Measurements from ENCODE around the gene PLXNC1.

Gene PLXNC1

DNA sequence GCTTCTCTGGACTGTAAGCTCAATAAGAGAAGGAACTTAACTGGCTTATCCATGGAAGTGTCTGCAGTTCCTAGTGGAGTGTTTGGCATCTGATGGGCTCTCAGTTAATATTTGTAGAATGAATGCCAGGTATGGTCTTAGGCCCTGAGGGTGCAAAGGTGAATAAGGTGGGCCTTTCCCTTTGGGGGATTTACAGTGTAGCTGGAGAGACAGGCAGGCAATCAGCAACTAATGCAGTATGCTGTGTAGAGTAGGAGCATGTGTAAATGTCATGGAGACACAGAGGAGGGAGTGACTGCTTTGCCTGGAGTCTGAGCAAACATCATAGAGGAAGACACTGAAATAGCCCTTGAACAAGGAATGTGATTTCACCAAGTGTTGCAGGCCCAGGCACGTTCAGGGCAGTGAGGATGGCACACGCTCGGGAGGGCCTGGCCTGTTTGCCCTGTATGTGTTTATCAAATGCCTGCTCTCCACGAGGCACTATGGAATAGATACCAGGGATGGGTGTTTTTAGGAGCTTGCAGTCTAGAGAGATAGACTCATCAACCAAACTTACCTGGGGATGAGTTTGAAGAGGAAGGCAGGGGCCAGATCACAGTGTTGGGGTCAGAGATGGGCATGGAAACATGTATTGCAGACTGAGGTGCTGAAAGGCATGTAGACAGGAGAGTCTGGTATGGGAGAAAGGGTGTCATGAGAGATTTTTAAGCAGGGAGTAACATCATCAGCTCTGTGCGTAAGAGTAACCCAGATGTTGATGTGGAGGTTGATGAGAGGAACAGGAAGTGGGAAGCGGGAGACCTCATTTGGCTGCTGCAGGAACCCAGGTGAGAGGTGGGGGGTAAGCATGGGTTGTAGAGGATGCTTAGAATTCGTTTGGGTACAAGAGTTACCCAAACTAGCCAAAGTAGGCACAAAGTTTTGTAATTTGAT, 54.1 kb downstream of the PLXNC1 start:
- no peaks in the 10 kb centered on the region for H4K20me1 ChIP-seq (ENCODE audit: insufficient read depth)
- no peak overlapping the region for H3K4me3 ChIP-seq (IDR thresholded peaks at IDR 0.05; ENCODE audit: insufficient read depth, low read depth, low read length)
- no peaks in the 10 kb centered on the region for H3K27me3 ChIP-seq (ENCODE audit: insufficient read depth, low read depth)
- no peaks in the 10 kb centered on the region for H3K79me2 ChIP-seq (ENCODE audit: insufficient read depth, low read depth)
- no peak overlapping the region for H3K27ac ChIP-seq
- H3K36me3 ChIP-seq (ENCODE audit: insufficient read depth), result no peaks in the 10 kb centered on the region
- no peak overlapping the region for H3K9ac ChIP-seq
- TF ChIP-seq, protein P1, sequence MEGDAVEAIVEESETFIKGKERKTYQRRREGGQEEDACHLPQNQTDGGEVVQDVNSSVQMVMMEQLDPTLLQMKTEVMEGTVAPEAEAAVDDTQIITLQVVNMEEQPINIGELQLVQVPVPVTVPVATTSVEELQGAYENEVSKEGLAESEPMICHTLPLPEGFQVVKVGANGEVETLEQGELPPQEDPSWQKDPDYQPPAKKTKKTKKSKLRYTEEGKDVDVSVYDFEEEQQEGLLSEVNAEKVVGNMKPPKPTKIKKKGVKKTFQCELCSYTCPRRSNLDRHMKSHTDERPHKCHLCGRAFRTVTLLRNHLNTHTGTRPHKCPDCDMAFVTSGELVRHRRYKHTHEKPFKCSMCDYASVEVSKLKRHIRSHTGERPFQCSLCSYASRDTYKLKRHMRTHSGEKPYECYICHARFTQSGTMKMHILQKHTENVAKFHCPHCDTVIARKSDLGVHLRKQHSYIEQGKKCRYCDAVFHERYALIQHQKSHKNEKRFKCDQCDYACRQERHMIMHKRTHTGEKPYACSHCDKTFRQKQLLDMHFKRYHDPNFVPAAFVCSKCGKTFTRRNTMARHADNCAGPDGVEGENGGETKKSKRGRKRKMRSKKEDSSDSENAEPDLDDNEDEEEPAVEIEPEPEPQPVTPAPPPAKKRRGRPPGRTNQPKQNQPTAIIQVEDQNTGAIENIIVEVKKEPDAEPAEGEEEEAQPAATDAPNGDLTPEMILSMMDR (conservative IDR thresholded peaks at IDR 0.05; ENCODE audit: low read depth, low read length), result no peak
- H2AFZ ChIP-seq (ENCODE audit: low read depth), result no peak overlapping the region
- no peak overlapping the region for H3K4me2 ChIP-seq
- H3K4me1 ChIP-seq (ENCODE audit: low read depth, poor library complexity, severe bottlenecking), result peaks cover 49% of the 10 kb centered on the region

DNA sequence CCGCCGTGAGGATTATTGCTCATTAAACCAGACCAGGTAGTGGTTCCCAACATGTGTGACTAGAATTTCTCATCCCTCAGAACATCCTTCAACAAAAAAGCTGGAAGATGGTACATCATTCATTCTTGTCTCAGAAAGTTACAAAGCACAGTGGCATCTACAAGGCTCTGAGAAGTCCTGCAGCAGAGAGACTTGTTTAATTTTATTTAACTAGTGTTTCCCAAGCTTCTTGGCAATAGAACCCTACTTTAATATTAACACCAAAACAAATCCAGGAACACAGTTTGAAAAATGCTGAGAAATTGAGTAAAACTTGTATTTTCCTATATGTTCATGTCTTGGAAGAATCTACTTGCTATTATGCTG, 54.8 kb downstream of the PLXNC1 start:
- H3K36me3 ChIP-seq (ENCODE audit: insufficient read depth), result no peaks in the 10 kb centered on the region
- H3K27ac ChIP-seq, result no peak overlapping the region

DNA sequence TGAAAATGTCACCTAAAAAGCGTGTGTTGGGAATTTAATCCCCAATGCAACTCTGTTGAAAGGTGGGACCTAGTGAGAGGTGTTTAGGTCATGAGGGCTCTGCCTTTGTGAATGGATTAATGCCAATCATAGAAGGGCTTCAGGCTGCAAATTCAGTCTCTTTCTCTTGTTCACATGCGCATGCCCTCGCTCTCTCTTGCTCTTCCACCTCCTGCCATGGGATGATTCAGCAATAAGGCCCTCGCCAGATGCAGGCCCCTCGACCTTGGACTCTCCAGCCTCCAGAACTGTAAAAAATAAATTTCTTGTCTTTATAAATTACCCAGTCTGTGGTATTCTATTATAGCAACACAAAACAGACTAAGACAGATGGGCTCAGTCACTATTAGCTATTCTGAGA, 55.4 kb downstream of the PLXNC1 start:
- Histone ChIP-seq H3K36me3 (ENCODE audit: insufficient read depth) (no peaks in the 10 kb centered on the region), H2AFZ (ENCODE audit: low read depth) (no peak overlapping the region), H3K4me2 (peak overlapping the region; percentile 62; the same call in 1 of the 2 replicates), H3K79me2 (ENCODE audit: insufficient read depth, low read depth) (no peaks in the 10 kb centered on the region), H3K27me3 (ENCODE audit: insufficient read depth, low read depth) (no peaks in the 10 kb centered on the region), H3K9ac (no peak overlapping the region), H3K27ac (no peak overlapping the region), H3K4me3 (IDR thresholded peaks at IDR 0.05; ENCODE audit: insufficient read depth, low read depth, low read length) (no peak overlapping the region), H4K20me1 (ENCODE audit: insufficient read depth) (no peaks in the 10 kb centered on the region), H3K4me1 (ENCODE audit: low read depth, poor library complexity, severe bottlenecking) (peaks cover 53% of the 10 kb centered on the region)
- TF ChIP-seq, protein P1 (conservative IDR thresholded peaks at IDR 0.05; ENCODE audit: low read depth, low read length), result no peak

More for the DNA sequence above, 54.8 kb downstream of the PLXNC1 start:
- Histone ChIP-seq H4K20me1 (ENCODE audit: insufficient read depth) (no peaks in the 10 kb centered on the region), H2AFZ (ENCODE audit: low read depth) (no peak overlapping the region), H3K4me1 (ENCODE audit: low read depth, poor library complexity, severe bottlenecking) (peaks cover 51% of the 10 kb centered on the region), H3K79me2 (ENCODE audit: insufficient read depth, low read depth) (no peaks in the 10 kb centered on the region), H3K9ac (no peak overlapping the region), H3K27me3 (ENCODE audit: insufficient read depth, low read depth) (no peaks in the 10 kb centered on the region), H3K4me2 (no peak overlapping the region), H3K4me3 (IDR thresholded peaks at IDR 0.05; ENCODE audit: insufficient read depth, low read depth, low read length) (no peak overlapping the region)
- TF ChIP-seq, protein P1 (conservative IDR thresholded peaks at IDR 0.05; ENCODE audit: low read depth, low read length), result no peak

DNA sequence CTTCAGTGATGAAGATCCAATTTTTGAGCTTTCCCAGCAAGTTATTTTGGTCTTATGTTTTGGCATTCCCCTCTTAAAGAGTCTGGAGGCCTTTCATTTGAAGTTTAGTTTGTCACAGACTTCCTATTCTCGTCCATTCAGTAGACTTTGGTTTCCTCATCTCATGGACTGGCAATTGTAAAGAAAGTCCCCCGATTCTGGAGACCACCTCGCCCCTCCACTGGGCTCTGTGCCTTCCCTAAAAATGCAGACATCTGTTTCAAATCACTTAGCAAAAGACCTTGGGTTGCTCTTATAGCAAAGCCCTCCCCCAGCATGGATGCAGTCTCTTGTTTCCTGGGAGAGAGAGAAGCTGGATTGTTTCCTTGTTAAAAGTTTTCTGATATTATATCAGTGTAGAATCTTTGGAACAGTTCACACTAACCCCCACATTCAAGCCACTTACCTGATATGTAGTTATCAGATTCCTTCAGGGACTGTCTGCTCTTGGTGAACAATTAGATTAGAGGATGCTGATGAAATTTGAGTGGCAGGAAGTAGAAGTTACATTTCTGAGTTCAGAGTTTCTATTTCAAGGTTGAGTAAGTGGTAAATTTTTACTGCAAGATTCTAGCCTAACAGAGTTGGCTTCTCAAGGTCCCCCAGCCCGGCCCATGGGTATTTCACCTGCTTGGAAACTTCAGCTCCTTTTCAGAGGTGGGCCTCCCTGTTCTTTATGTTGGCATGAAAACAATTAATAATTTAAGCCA, 56.3 kb downstream of the PLXNC1 start:
- peak overlapping the region; percentile 62 for H3K4me2 ChIP-seq
- peaks cover 62% of the 10 kb centered on the region for H3K4me1 ChIP-seq (ENCODE audit: low read depth, poor library complexity, severe bottlenecking)
- H3K4me3 ChIP-seq (IDR thresholded peaks at IDR 0.05; ENCODE audit: insufficient read depth, low read depth, low read length), result no peak overlapping the region

More for the DNA sequence above, 56.3 kb downstream of the PLXNC1 start:
- Histone ChIP-seq H3K9ac (no peak overlapping the region), H3K36me3 (ENCODE audit: insufficient read depth) (no peaks in the 10 kb centered on the region), H3K27ac (peak overlapping the region; percentile 39; the same call in 1 of the 2 replicates), H3K79me2 (ENCODE audit: insufficient read depth, low read depth) (no peaks in the 10 kb centered on the region), H4K20me1 (ENCODE audit: insufficient read depth) (no peaks in the 10 kb centered on the region), H3K27me3 (ENCODE audit: insufficient read depth, low read depth) (no peaks in the 10 kb centered on the region), H2AFZ (ENCODE audit: low read depth) (peak overlapping the region; percentile 12; the same call in 1 of the 2 replicates)
- TF ChIP-seq, protein P1 (conservative IDR thresholded peaks at IDR 0.05; ENCODE audit: low read depth, low read length), result no peak
